HepG2 (cell line): ENCODE results near the gene NOL4L. TPM values are rescaled to one million over a fixed set of nuclear protein-coding genes. Genes with fewer than 3 reads are reported as not detected.

Source experiments
- ARNT ChIP-seq: fragments of 450-650 bp; IDR thresholded peaks from 2 replicates; pipeline ENCODE4 v1.6.1; 2017
- CBFB ChIP-seq: sonication (generic); formaldehyde crosslinking; IDR thresholded peaks from 2 replicates; pipeline ENCODE4 v1.4.0; 2020; ENCODE audit warnings: missing genetic modification reagents
- CBX2 ChIP-seq, 2 experiments: fragments of 200-600 bp in 1 of 2; sonication (generic); formaldehyde crosslinking in 1 of 2; IDR thresholded peaks; 2 replicates each; pipeline versions ENCODE4 v1.7.0 to v1.8.1; 2018 to 2022; ENCODE audit warnings: low read depth in 2 of 2, low read length in 1 of 2, mild to moderate bottlenecking in 1 of 2, missing genetic modification reagents in 1 of 2
- KLF9 ChIP-seq: IDR thresholded peaks from 2 replicates; pipeline ENCODE4 v1.6.1; 2016; ENCODE audit warnings: low read depth
- NR2F2 ChIP-seq: IDR thresholded peaks from 2 replicates; pipeline ENCODE4 v1.6.1; 2012; ENCODE audit warnings: low read depth, inconsistent platforms, borderline replicate concordance
- RNF219 ChIP-seq: sonication (generic); formaldehyde crosslinking; IDR thresholded peaks from 2 replicates; pipeline ENCODE4 v1.5.0; 2020; ENCODE audit warnings: mild to moderate bottlenecking, missing genetic modification reagents
- SOX6 ChIP-seq, 2 experiments: fragments of 450-650 bp in 1 of 2; sonication (generic) in 1 of 2; formaldehyde crosslinking in 1 of 2; IDR thresholded peaks; 2 replicates each; pipeline versions ENCODE4 v1.4.0 to v1.6.1; 2017 to 2020; ENCODE audit warnings: antibody characterized with exemption in 1 of 2, mild to moderate bottlenecking in 1 of 2, missing genetic modification reagents in 1 of 2
- SRSF9 ChIP-seq: fragments of 200-400 bp; formaldehyde crosslinking; IDR thresholded peaks from 2 replicates; pipeline ENCODE4 v1.6.1; 2018; ENCODE audit warnings: borderline replicate concordance, mild to moderate bottlenecking, low read depth, low read length; ENCODE audit not compliant: insufficient read depth, poor library complexity, severe bottlenecking
- ZEB1 ChIP-seq: IDR thresholded peaks from 2 replicates; pipeline ENCODE4 v1.6.1; 2012; ENCODE audit warnings: mild to moderate bottlenecking, low read depth, inconsistent platforms; ENCODE audit not compliant: insufficient replicate concordance
- ZHX1 ChIP-seq: sonication (generic); formaldehyde crosslinking; IDR thresholded peaks from 2 replicates; pipeline ENCODE4 v1.8.1; 2022; ENCODE audit warnings: low read depth, mild to moderate bottlenecking, missing genetic modification reagents
- ZNF207 ChIP-seq: fragments of 450-650 bp; IDR thresholded peaks from 2 replicates; pipeline ENCODE4 v1.6.1; 2016; ENCODE audit warnings: antibody characterized with exemption, borderline replicate concordance
- ZNF224 ChIP-seq: sonication (generic); formaldehyde crosslinking; IDR thresholded peaks from 2 replicates; pipeline ENCODE4 v1.5.0; 2020; ENCODE audit warnings: mild to moderate bottlenecking, missing genetic modification reagents
- ZNF432 ChIP-seq: sonication (generic); formaldehyde crosslinking; IDR thresholded peaks from 2 replicates; pipeline ENCODE4 v1.5.0; 2020; ENCODE audit warnings: missing genetic modification reagents, mild to moderate bottlenecking, borderline replicate concordance
- ZNF510 ChIP-seq: sonication (generic); formaldehyde crosslinking; IDR thresholded peaks from 2 replicates; pipeline ENCODE4 v1.4.0; 2020; ENCODE audit warnings: low read depth, mild to moderate bottlenecking, missing genetic modification reagents
- ZNF639 ChIP-seq: conservative IDR thresholded peaks from 2 replicates; pipeline ENCODE4 v1.6.1; 2018; ENCODE audit warnings: missing genetic modification reagents
- ZNF839 ChIP-seq: sonication (generic); formaldehyde crosslinking; IDR thresholded peaks from 2 replicates; pipeline ENCODE4 v1.4.0; 2020; ENCODE audit warnings: missing genetic modification reagents, mild to moderate bottlenecking, borderline replicate concordance
- polyA plus RNA-seq, 8 experiments: library from polyadenylated mRNA; depleted of rRNA in 3 of 8; stranded (reverse) in 7 of 8; unstranded in 1 of 8; fragments of >200 nt; fragmentation: Illumina TruSeq in 4 of 8; extraction: Trizol in 4 of 8; gene quantifications; 2 replicates each; pipeline versions ENCODE4 v1.2.1 to v1.2.3, GENCODE V29; 2011 to 2016; ENCODE audit warnings: low read depth in 4 of 8, missing spikeins in 1 of 8, mixed read lengths in 1 of 8; ENCODE audit not compliant: insufficient read depth in 1 of 8
- total RNA-seq, 5 experiments: library from RNA; depleted of rRNA; stranded (reverse); fragments of >200 nt; fragmentation: Illumina TruSeq; extraction: Trizol; gene quantifications; 2 replicates each; pipeline ENCODE4 v1.2.3, GENCODE V29; 2016; ENCODE audit warnings: low read depth in 1 of 5
- TF ChIP-seq, protein P1 (sequence below): sonication (generic); formaldehyde crosslinking; IDR thresholded peaks from 2 replicates; pipeline ENCODE4 v1.5.1; 2020; ENCODE audit warnings: mild to moderate bottlenecking, missing genetic modification reagents, moderate library complexity

Gene NOL4L
- total and polyA plus RNA-seq, 2 of the 13 experiments (the other 11 are each of a cell fraction or from before 2014, with no cell fraction given), result 16.6 to 35.4 TPM

- TF ChIP-seq, protein P1, sequence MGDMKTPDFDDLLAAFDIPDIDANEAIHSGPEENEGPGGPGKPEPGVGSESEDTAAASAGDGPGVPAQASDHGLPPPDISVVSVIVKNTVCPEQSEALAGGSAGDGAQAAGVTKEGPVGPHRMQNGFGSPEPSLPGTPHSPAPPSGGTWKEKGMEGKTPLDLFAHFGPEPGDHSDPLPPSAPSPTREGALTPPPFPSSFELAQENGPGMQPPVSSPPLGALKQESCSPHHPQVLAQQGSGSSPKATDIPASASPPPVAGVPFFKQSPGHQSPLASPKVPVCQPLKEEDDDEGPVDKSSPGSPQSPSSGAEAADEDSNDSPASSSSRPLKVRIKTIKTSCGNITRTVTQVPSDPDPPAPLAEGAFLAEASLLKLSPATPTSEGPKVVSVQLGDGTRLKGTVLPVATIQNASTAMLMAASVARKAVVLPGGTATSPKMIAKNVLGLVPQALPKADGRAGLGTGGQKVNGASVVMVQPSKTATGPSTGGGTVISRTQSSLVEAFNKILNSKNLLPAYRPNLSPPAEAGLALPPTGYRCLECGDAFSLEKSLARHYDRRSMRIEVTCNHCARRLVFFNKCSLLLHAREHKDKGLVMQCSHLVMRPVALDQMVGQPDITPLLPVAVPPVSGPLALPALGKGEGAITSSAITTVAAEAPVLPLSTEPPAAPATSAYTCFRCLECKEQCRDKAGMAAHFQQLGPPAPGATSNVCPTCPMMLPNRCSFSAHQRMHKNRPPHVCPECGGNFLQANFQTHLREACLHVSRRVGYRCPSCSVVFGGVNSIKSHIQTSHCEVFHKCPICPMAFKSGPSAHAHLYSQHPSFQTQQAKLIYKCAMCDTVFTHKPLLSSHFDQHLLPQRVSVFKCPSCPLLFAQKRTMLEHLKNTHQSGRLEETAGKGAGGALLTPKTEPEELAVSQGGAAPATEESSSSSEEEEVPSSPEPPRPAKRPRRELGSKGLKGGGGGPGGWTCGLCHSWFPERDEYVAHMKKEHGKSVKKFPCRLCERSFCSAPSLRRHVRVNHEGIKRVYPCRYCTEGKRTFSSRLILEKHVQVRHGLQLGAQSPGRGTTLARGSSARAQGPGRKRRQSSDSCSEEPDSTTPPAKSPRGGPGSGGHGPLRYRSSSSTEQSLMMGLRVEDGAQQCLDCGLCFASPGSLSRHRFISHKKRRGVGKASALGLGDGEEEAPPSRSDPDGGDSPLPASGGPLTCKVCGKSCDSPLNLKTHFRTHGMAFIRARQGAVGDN, result peak; percentile 41; the same call in 1 of the 2 replicates
- TF ChIP-seq ZNF839 (no peak), ZNF207 (peak; percentile 17; the same call in 1 of the 2 replicates), ARNT (0 out of 2 replicates have a peak, but pooled peaks have one; percentile 88), ZNF224 (CRISPR knock-in tag) (no peak), SOX6 (IDR thresholded peaks at IDR 0.05) (peak; percentile 71; the same call in 1 of the 2 replicates), SOX6 (CRISPR knock-in tag; IDR thresholded peaks at IDR 0.05) (no peak), ZEB1 (no peak), ZNF432 (CRISPR knock-in tag) (no peak), ZNF510 (CRISPR knock-in tag) (no peak), ZHX1 (peak; percentile 40; the same call in 1 of the 2 replicates), SRSF9 (no peak), NR2F2 (no peak), CBX2 (IDR thresholded peaks at IDR 0.05; ENCODE audit: low read depth, low read length) (no peak), CBX2 (CRISPR knock-in tag; IDR thresholded peaks at IDR 0.05; ENCODE audit: low read depth) (no peak), ZNF639 (CRISPR knock-in tag) (no peak), CBFB (no peak), RNF219 (no peak), KLF9 (CRISPR knock-in tag) (no peak)
These were observed 17.6 kb downstream of the NOL4L start (continued) for GRCh38 chr20:32567384-32568178.
